ENCODE results near the gene UTF1. TPM values are rescaled to one million over a fixed set of nuclear protein-coding genes. Genes with fewer than 3 reads are reported as not detected.
A peak's percentile ranks its signal among the peaks of the same experiment; 100 is the strongest.

The UTF1 gene
- total RNA-seq, 4 donors from 2014 or later = not detected

- ATAC-seq = no peak
- Histone ChIP-seq H3K27me3 (peaks cover 98% of the 10 kb centered on the region), H3K27ac (no peak within 1 kb of the TSS), H3K9me3 (no peaks in the 10 kb centered on the region), H3K36me3 (no peaks in the 10 kb centered on the region), H3K4me1 (peaks cover 0 to 35% (median 7%) of the 10 kb centered on the region in 3 donors), H3K4me3 (peak within 1 kb of the TSS in 1 of 2 donors; percentile 40)
- TF ChIP-seq EP300 (IDR thresholded peaks at IDR 0.05) = no peak
- no peak for TF ChIP-seq CTCF (IDR thresholded peaks at IDR 0.05)
- TF ChIP-seq POLR2A (IDR thresholded peaks at IDR 0.05) = no peak
- WGBS, 2 donors (ENCODE audit: low coverage in 1 of 2) = 20% methylated on average over 1 of the region's 60 CpGs; no CpG with 5 or more reads in 1 of the 2 donors
Measured at GRCh38 chr10:133237588-133238465, 7.8 kb downstream of the UTF1 start, which contains the start of gene VENTX. Gene VENTX (plus strand): TSS chr10:133237855. CDS start chr10:133237915, 60 bp downstream.

- 50% methylated on average over 2 of the region's 15 CpGs; no CpG with 5 or more reads in 1 of the 2 donors for WGBS, 2 donors (ENCODE audit: low coverage in 1 of 2)
- Histone ChIP-seq H3K9me3 (no peaks in the 10 kb centered on the region), H3K36me3 (no peaks in the 10 kb centered on the region), H3K4me1 (peaks cover 0 to 35% (median 7%) of the 10 kb centered on the region in 3 donors), H3K27me3 (peaks cover 98% of the 10 kb centered on the region), H3K4me3 (no peak overlapping the region), H3K27ac (no peak overlapping the region)
- no peak for ATAC-seq
- TF ChIP-seq POLR2A (IDR thresholded peaks at IDR 0.05) = no peak
- no peak for TF ChIP-seq EP300 (IDR thresholded peaks at IDR 0.05)
- TF ChIP-seq CTCF (IDR thresholded peaks at IDR 0.05) = no peak
- TF ChIP-seq POLR2AphosphoS5 (IDR thresholded peaks at IDR 0.05) = no peak
Measured at GRCh38 chr10:133238466-133238804, 8.4 kb downstream of the UTF1 start.

- H3K27me3 ChIP-seq = peaks cover 100% of the 10 kb centered on the region
- no peaks in the 10 kb centered on the region for H3K9me3 ChIP-seq
- no peaks in the 10 kb centered on the region for H3K36me3 ChIP-seq
- ATAC-seq = no peak
- H3K4me1 ChIP-seq = peaks cover 0 to 35% (median 7%) of the 10 kb centered on the region in 3 donors
- TF ChIP-seq POLR2AphosphoS5 (IDR thresholded peaks at IDR 0.05) (no peak), CTCF (IDR thresholded peaks at IDR 0.05) (no peak), POLR2A (IDR thresholded peaks at IDR 0.05) (no peak), EP300 (IDR thresholded peaks at IDR 0.05) (no peak)
- no peak overlapping the region for H3K27ac ChIP-seq
- 60 to 74% methylated on average over 1 to 4 of the region's 15 CpGs for WGBS, 2 donors (ENCODE audit: low coverage in 1 of 2)
- H3K4me3 ChIP-seq = no peak overlapping the region
Measured at GRCh38 chr10:133239990-133240389, 10.0 kb downstream of the UTF1 start.

- ATAC-seq = no peak
- Histone ChIP-seq H3K36me3 (no peaks in the 10 kb centered on the region), H3K27ac (no peak overlapping the region), H3K4me1 (peaks cover 0 to 20% (median 3%) of the 10 kb centered on the region in 3 donors), H3K9me3 (no peaks in the 10 kb centered on the region), H3K4me3 (peak overlapping the region in 1 of 2 donors; percentile 12), H3K27me3 (peaks cover 100% of the 10 kb centered on the region)
- TF ChIP-seq POLR2A (IDR thresholded peaks at IDR 0.05) (no peak), CTCF (IDR thresholded peaks at IDR 0.05) (no peak), EP300 (IDR thresholded peaks at IDR 0.05) (no peak), POLR2AphosphoS5 (IDR thresholded peaks at IDR 0.05) (no peak)
- WGBS, 2 donors (ENCODE audit: low coverage in 1 of 2) = 45 to 84% methylated on average over 9 of the region's 25 CpGs
Measured at GRCh38 chr10:133241501-133242205, 11.6 kb downstream of the UTF1 start.
